Stimulated activated CD8-positive, alpha-beta memory T cell treated with anti-CD3 and anti-CD28 coated beads, Interleukin-7, amount 100 ng/mL, for 24 hours (primary cell): ENCODE data around the gene PKN2.
A peak's percentile ranks its signal among the peaks of the same experiment; 100 is the strongest.
"Not testable (repeated sequence)": the region's sequence is repeated elsewhere in the genome, so short reads cannot be mapped to it uniquely, and the experiment has no call there.

Source experiments
- DNase-seq: peaks from one replicate; pipeline ENCODE4 v3.0.0-alpha.2; 2020; ENCODE audit warnings: low read depth

PKN2 gene

DNA sequence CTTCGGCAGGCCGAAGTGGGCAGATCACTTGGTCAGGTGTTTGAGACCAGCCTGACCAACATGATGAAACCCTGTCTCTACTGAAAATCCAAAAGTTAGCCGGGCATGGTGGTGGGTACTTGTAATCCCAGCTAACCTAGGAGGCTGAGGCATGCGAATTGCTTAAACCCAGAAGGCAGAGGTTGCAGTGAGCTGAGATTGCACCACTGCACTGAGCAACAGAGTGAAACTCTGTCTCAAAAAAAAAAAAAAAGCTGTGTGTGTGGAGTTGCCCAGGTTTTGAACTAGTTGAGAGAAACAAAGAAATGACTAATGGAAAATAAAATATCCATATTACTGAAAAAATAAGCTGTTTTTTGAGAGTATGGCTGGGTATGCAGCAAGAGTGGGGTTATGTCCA lies 107.1 kb downstream of the PKN2 start:
- DNase-seq, result no peak

DNA sequence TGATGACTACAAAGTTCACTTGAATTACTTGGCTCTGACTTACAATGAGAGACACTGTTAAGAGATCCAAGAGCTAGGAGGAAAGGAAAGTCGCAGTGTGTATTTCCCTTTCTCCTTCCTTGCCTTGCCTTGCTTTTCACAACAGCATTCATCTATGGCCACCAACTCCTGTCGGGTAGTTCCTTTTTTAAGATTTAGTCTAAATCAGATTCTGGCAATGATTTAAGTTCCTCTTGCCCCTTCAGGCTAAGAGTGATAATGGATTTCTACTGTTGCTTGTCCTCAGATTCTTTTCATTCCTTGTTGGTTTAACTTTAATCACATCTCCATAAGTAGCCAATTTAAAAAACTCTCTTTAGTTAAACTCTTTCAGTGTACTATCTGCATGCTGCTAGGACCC lies 115.4 kb downstream of the PKN2 start:
- DNase-seq, result no peak

DNA sequence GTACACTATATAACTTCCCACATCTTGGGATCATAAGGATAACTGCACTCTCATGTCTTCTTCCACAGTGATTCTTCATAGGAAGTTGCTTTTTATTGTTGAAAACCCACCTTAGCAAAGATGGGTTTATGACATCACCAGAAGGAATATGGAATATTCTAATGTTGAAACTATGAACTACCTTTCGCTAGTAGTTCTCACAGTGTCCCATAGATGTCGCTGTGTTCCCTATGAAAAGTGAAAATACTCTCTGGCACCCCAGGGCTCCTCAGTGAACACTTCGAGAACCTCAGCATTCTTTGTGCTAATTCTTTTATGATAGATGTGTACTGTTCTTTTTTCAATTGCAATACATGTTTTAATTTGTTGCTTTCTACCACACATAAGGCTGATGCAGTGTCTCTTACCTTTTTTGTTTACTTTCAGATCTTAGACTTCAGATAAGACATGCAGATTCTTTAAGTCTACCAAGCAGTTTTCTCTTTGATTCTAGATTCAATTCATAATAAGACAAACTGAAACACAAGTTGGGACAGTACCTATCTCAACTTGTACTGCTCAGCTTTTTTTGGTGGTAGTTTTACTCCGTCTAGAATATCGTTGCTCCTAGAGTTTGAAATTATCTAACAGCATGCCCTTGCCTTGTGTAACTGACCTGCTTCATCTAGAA lies 116.4 kb downstream of the PKN2 start:
- DNase-seq, result peak; percentile 7

DNA sequence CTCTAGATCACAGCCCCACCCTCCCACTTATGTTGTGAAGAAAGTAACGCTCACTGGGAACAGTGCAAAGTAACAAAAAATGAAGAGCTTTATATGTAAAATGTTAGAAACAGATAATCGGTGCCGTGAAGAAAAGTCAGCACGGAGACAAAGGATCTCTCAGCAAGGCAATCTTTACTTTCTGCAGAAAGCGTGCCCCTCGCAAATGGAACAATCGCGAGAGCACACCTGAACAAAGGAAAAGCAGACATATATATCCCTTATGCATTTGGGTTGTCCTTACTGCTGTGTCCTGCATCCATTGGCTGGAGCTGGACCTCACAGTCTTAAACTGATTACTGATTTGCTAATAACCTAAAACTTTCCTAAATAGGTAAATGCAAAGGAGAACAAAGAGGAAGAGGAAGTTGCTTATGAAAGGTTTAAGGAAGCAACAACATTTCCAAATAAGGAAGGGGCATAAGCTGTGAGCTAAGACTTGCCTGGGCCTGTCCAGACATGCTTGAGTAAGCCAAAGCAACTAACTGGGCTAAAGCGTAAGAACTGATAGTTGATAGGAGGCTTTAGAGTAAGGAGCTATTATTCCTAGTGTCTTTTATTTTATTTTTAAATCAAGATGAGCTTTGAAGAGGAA lies 117.6 kb downstream of the PKN2 start:
- no peak for DNase-seq

DNA sequence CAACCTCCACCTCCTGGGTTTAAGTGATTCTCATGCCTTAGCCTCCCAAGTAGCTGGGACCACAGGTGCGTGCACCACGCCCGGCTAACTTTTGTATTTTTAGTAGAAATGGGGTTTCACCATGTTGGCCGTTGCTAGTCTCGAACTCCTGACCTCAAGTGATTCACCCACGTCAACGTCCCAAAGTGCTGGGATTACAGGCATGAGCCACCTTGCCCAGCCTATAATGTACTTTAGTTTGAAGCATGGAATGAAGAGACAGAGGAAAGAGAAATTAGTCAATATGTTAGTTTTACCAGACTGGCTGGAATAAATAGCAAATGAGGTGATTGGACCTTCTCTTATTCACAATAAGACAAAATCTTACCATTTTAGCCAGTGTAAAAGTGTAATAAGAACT lies 118.3 kb downstream of the PKN2 start:
- no peak for DNase-seq

DNA sequence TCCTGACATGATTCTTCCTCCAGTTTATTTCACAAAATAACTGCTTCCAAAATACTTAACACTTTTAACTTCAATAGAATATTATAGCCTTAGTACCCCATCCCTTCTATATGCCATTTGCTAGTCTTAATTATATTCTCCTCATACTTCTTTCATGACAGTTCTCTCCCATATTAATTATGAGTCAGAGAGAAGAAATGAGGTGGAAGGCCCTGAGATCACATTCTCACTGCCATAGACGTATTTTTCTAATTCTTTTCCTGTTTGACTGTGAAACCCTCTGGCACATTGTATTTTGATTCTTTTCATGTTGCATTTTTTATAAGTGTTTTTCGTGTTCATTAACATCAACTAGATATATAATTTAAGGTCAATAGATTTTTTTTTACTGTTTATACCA lies 118.9 kb downstream of the PKN2 start:
- no peak for DNase-seq

DNA sequence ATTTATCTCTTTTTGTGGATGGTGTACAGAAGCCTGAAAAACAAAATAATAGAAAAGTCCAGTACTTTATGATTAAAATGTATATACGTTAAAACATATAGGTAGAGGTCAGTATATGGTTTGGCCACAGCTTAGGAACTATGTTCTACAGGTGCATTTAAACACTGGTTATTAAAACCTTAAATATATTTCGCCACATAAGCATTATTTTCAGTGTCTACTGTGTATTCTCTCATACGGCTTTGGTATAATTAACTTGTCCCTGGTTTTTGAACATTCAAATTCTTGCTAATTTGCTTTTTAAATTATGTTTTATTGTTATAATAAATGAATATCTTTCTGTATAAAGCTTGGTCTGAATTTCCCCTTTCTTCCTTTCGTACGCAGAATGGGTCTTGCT lies 119.4 kb downstream of the PKN2 start:
- no peak for DNase-seq

DNA sequence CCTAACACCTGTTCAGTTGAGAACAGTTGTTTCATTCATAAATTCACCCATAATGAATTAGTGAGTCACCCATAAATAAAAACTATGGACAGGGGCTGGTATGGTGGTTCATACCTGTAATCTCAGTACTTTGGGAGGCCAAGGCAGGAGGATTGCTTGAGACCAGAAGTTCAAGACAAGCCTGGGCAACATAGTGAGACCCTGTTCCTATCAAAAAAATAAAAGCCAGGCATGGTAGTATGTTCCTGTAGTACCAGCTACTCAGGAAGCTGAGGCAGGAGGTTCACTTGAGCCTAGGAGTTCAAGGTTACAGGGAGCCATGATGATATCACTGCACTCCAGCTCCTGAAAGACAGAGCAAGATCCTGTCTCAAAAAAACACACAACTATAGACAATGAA lies 128.3 kb downstream of the PKN2 start:
- DNase-seq, result no peak

DNA sequence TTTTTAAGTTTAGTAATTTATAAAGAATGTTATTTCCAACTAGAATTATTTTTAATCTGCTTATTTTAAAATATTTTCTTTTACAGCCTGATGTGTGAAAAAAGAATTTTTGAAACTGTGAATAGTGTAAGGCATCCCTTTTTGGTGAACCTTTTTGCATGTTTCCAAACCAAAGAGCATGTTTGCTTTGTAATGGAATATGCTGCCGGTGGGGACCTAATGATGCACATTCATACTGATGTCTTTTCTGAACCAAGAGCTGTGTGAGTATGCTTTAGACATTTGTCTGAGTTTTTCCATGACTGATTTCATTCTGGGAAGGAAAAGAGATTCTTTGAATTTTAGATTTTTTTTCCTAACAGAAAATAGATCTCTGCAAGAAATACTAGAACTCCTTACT lies 129.4 kb downstream of the PKN2 start:
- DNase-seq, result no peak

DNA sequence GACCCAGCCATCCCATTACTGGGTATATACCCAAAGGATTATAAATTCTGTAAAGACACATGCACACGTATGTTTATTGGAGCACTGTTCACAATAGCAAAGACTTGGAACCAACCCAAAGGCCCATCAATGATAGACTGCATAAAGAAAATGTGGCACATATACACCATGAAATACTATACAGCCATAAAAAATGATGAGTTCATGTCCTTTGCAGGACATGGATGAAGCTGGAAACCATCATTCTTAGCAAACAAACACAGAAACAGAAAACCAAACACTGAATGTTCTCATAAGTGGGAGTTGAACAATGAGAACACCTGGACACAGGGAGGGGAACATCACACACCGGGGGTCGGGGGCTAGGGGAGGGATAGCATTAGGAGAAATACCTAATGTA lies 135.6 kb downstream of the PKN2 start:
- not testable (repeated sequence) for DNase-seq

DNA sequence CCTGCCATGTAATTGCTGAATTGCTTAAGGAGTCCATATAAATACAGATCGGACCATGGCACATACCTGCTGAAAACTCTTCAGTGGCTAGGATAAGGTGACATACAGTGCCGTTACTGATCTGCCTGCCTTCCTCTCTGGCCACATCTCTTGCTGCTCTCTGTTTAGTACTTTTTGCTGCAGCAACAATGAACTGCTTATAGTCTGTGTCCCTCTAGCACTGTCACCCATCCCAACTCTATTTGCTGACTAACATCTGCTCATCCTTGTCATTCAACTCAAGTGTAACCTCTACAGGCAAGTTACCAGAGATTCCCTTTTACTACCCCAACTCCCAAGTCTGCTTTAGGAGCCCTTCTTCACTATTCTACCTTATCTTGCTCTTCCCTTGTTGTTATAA lies 141.6 kb downstream of the PKN2 start:
- no peak for DNase-seq

DNA sequence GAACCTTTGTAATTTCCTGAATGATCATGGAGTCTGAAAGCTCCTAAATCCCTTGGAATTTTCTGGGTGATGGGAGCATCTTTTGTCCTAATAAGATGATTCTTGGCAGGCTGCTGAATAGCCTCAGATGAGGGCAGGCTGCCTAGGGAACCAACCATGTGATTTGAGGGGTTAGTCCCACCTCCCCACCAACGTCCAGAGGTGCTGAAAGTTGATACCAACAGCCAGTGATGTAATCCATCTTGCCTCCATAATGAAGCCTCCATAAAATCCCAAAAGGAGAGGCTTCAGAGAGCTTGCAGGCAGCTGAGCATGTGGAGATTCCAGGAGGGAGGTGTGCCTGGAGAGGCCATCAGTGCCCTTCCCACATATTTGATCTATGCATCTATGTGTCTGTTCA lies 163.6 kb downstream of the PKN2 start:
- no peak for DNase-seq

DNA sequence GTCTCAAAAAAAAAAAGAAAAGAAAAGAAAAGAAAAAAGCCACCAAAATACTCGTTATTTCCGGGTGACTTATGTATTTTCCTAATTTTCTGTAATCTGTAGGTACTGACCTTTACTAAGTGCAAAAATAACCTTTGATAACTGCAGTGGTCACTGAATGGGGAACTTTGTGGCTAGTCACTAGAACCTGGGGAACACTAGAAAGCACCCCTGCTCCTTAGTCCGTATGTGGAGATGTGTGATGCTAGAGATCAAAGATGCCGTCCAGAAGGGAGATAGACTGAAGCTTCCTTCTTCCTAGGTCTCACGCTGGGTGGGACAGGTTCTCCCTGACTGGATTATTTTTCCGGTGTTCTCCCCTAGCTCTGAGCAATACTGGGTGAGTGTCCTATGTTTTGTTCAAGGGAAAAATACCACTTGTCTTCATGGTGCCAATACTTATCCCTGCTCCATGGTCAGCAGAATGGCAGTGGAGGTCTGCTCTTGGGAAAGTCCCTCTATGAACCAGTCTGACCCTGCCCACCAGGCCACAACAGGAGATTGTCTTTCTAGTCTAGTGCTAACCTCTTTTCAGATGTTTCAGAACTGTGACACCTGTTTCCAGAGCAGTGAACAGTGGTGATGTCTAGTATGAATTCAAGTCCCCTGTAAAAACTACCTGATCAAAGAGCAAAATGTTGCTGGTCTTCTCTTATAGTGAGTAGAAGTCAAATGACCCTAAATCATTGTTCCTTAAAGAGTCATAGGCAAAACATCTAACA lies 167.4 kb downstream of the PKN2 start:
- DNase-seq, result no peak

DNA sequence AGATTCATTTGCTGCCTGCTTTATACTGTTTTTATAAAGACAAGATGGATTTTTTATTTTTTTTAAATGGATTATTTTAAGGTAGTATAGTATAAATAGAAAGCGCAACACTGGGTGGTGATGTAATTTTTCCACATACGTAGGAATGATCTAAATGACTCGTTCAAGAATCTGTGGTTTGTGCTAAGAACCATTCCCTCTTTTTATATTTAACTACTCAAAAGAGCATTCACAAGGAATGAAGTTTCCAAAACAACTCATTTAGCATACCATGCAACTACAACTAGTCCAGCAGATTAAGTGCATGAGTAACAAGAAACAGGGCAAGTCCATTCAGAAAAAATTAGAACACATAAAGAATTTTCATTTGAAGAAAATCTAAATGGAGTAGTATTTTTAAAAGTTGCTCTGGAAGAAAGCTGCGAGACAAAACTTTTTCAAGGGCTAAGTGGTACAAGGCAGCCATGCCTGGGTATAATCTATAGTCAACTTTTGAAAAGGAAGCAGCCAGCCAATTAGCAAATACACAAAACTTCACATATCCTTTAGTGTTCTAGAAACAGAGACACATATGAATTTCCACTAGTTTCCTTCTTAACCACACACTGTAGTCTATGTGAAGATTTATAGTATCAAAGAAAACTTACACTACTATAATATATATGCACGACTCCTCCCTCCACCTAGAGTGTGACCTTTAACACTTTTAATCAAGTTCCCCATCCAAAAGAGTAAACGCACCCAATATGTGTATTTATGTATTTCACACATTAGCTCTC lies 183.9 kb downstream of the PKN2 start:
- no peak for DNase-seq

DNA sequence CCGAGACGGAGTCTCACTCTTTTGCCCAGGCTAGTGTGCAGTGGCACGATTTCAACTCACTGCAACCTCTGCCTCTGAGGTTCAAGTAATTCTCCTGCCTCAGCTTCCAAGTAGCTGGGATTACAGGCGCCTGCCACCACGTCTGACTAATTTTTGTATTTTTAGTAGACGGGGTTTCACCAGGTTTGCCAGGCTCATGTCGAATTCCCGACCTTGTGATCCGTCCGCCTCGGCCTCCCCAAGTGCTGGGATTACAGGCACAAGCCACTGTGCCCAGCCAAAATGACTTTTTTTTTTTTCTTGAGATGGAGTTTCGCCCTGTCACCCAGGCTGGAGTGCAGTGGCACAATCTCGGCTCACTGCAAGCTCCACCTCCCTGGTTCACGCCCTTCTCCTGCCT lies 185.6 kb downstream of the PKN2 start:
- DNase-seq, result not testable (repeated sequence)

DNA sequence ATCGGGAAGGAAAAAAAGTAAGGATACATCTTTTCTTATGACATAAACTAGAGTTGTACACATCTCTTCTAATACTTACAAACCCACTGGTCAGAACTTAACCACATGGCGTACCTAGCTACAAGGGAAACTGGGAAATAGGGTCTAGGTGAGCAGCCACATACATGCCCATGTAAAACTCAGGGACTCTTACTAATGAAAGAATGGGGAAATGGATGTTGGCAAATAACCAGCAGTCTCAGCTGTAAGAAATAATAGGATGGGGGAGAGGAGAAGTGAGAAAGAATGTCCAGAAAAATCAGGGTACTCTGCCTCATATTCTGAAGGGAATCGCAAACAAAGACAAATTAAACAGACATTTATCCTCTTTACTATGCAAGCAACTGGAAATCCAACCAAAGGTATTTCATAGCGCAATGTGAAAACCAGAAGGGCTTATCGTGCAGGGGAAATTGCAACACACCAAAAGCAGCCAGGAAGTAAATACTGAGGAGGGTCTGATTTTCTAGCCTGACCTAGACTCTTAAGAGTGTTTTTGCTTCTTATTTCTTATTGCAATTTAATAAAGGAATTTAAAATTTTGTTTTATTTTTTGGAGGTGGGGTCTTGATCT lies 189.8 kb downstream of the PKN2 start:
- no peak for DNase-seq

DNA sequence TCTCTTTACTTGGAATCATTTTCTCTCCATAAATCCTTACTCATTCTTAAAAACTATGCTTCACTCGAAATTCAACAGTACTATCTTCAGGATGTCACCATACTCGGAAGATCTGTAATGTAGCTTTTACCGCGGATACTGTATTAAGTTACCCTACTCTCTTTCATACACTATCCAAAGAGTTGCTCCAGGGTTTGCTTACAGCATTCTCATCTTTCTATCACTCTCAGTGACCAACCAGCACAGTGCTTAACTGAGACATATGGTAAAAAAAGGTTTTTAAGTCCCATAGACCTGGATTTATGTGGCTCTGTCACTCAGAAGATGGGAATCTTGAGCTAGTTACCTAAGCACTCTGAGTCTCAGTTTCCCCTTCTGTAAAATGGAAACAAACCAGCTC lies 191.5 kb downstream of the PKN2 start:
- DNase-seq, result no peak

DNA sequence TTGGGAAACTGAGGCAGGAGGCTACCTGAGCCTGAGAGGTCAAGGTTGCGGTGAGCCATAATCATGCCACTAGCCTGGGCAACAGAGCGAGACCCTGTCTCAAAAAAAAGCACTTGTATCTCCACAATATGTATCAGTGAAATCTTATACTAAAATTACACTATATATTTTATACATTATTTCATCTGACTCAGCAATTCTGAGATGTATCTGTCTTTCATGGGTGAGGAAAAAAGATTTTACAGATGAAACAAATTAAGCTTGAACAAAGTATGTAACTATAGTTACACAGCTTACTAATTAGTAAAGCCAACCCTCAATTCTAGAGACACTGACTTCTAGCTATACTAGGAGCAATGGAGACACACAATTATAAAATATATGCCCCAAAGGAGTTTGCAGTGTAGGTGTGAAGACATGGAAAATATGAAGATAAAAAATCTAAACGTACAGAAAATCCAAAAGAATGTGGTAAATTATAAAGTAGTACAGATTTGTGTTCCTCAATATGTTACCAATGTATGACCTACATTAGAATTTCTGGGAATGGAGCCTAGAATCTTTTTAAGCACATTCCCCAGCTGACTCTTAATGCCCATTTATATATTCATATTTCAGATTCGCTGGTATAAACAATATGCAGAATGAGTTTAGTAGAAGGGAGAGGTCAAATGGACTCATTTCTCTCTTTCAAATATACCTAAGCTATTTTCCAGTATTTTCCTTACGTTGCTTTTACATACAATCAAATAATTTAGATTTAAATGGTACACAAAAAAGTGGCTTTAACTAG lies 192.7 kb downstream of the PKN2 start:
- no peak for DNase-seq

DNA sequence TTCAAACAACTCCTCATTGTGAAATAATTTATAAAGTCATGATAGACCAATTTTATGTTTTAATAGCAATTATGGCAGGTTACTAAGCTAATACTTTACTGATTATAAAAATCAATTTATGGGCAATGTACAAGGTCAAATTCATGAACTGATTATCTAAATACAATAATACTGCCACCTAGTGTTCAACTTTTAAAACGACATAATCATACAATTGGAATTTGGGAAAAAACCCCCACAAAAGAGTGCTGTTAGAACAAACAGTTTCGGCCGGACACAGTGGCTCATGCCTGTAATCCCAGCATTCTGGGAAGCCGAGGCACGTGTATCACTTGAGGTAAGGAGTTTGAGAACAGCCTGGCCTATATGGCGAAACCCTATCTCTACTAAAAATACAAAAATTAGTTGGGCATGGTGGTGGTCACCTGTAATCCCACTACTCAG lies 193.3 kb downstream of the PKN2 start:
- no peak for DNase-seq

DNA sequence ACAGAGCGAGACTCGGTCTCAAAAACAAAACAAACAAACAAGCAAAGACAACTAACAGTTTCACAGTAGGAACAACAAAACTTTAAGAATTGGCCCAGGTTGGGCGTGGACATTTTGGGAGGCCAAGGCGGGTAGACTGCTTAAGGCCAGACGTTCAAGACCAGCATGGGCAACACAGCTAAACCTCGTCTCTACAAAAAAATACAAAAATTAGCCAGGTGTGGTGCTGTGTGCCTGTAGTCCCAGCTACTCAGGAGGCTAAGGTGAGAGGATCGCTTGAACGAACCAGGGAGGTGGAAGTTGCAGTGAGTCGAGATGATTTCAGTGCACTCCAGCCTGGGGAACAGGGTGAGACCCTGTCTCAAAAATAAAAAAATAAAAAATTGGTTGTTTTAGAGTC lies 193.8 kb downstream of the PKN2 start:
- no peak for DNase-seq

DNA sequence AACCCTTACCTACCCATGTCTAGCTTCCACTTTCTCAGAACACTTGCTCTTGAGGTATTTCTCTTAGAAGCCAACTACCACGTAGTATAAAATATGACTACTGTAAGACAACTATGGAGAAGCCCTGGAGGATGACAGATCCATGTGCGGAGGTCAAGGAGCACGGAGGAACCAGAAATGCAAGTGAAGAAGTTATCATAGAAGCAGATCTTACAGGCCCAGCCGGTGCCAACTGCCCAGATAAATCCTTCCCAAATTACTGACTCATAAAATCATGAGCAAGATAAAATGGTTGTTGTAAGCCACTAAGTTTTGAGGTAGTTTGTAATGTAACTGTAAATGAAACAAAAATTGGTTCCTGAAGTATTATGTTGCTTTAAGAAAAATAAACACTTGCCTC lies 194.7 kb downstream of the PKN2 start:
- no peak for DNase-seq
